Retinal pigment epithelial cell (primary cell): ENCODE measurements around the gene TLE5.

Experiments used
- DNase-seq: peaks from one replicate; pipeline ENCODE4 v3.0.0-alpha.2; 2010; ENCODE audit warnings: low read depth
- H3K4me3 ChIP-seq: 2 replicates; pipeline ENCODE4 v1.5.1; 2011; ENCODE audit warnings: mild to moderate bottlenecking, low read length, control low read depth, moderate library complexity
- TF ChIP-seq, protein P1 (sequence below): conservative IDR thresholded peaks from 2 replicates; pipeline ENCODE4 v1.5.1; 2011; ENCODE audit warnings: low read depth, low read length, control low read depth, inconsistent platforms

TLE5 gene

GRCh38 chr19:3010871-3011270, 51.4 kb downstream of the TLE5 start:
- no peak overlapping the region for H3K4me3 ChIP-seq
- no peak for DNase-seq
- TF ChIP-seq, protein P1, sequence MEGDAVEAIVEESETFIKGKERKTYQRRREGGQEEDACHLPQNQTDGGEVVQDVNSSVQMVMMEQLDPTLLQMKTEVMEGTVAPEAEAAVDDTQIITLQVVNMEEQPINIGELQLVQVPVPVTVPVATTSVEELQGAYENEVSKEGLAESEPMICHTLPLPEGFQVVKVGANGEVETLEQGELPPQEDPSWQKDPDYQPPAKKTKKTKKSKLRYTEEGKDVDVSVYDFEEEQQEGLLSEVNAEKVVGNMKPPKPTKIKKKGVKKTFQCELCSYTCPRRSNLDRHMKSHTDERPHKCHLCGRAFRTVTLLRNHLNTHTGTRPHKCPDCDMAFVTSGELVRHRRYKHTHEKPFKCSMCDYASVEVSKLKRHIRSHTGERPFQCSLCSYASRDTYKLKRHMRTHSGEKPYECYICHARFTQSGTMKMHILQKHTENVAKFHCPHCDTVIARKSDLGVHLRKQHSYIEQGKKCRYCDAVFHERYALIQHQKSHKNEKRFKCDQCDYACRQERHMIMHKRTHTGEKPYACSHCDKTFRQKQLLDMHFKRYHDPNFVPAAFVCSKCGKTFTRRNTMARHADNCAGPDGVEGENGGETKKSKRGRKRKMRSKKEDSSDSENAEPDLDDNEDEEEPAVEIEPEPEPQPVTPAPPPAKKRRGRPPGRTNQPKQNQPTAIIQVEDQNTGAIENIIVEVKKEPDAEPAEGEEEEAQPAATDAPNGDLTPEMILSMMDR, result no peak

GRCh38 chr19:3008994-3009393, 53.3 kb downstream of the TLE5 start:
- DNase-seq, result no peak
- H3K4me3 ChIP-seq, result no peak overlapping the region
- TF ChIP-seq, protein P1, result no peak

- TF ChIP-seq, protein P1, result no peak
- no peak for DNase-seq
- H3K4me3 ChIP-seq, result no peak overlapping the region
These were observed 54.3 kb downstream of the TLE5 start for GRCh38 chr19:3007975-3008374.

DNA sequence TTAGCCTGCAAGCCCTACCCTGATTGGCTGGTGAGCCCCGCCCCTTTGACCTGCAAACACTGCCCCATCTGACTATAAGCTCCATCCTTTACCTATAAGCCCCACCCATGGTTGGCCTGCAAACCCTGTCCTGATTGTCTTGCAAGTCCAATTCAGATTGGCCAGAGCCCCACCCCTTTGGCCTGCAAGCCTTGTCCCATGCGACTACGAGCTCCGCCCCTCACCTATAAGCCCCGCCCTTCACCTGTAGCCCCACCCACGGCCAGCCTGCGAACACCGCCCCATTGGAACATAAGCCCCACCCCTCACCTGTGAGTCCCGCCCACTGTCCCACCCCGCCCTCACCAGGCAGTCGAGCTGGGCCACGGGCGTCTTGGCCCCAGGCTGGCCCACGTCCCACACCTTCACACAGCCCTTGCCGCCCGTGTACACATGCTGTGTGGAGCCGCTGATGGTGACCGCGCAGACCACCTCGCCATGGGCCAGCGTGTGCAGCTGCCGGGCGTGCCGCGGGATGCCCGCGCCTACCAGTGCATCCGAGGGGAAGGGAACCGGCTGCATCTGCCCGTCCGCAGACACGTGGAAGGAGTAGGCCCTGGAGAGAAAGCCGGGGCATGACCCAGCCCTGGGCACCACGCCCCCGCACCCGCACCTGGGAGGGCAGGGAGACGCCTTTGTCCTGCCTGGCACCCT, 56.1 kb downstream of the TLE5 start:
- H3K4me3 ChIP-seq, result no peak overlapping the region
- TF ChIP-seq, protein P1, result no peak
- no peak for DNase-seq

- TF ChIP-seq, protein P1, result no peak
- no peak overlapping the region for H3K4me3 ChIP-seq
These were observed 57.0 kb downstream of the TLE5 start for GRCh38 chr19:3005345-3005744.

DNA sequence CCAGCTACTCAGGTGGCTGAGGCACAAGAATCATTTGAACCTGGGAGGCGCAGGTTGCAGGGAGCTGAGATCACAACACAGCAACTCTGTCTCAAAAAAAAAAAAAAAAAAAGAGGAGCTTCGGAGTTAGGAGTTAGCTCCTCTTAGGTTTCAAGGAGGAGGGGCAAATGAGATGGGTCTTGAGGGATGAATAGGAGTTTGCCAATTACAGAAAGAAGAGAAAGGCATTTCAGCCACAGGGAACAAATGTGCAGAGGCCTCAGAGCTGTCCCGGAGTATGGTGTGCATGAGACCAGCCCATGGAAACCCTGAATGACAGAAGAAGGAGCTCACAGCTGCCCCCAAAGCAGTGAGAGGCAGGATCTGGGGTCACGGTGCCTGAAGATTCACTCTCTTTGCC, 57.8 kb downstream of the TLE5 start:
- TF ChIP-seq, protein P1, result no peak
- no peak overlapping the region for H3K4me3 ChIP-seq
- no peak for DNase-seq

More at GRCh38 chr19:3005345-3005744, 57.0 kb downstream of the TLE5 start:
- no peak for DNase-seq

GRCh38 chr19:3003046-3003445, 59.2 kb downstream of the TLE5 start:
- no peak overlapping the region for H3K4me3 ChIP-seq
- DNase-seq, result no peak
- TF ChIP-seq, protein P1, result no peak
